Measurements from ENCODE around the gene POLR2J. TPM values are rescaled to one million over a fixed set of nuclear protein-coding genes. Genes with fewer than 3 reads are reported as not detected.
"Not testable (repeated sequence)": the region's sequence is repeated elsewhere in the genome, so short reads cannot be mapped to it uniquely, and the experiment has no call there.

POLR2J gene
- polyA plus RNA-seq, 1 donor (not counting 4 experiments of a cell fraction or from before 2014, with no cell fraction given), result 65.0 TPM

GRCh38 chr7:102512642-102513221 is 34.0 kb upstream of the POLR2J start:
- FAIRE-seq; H3K79me2 ChIP-seq (ENCODE audit: control insufficient read depth, insufficient read depth, low read length); H3K9me3 ChIP-seq (ENCODE audit: control insufficient read depth, low read depth, low read length); H4K20me1 ChIP-seq (ENCODE audit: control insufficient read depth, extremely low read depth, insufficient read depth, low read length); H3K4me2 ChIP-seq (ENCODE audit: control insufficient read depth, extremely low read depth, insufficient read depth, low read depth, low read length); H3K4me3 ChIP-seq (ENCODE audit: control insufficient read depth in 2 of 3, extremely low read depth in 1 of 3, insufficient read depth in 2 of 3, low read depth in 1 of 3, low read length in 3 of 3); DNase-seq (ENCODE audit: low read depth, low spot score); H3K36me3 ChIP-seq (ENCODE audit: control insufficient read depth in 2 of 2, extremely low read depth in 1 of 2, insufficient read depth in 2 of 2, low read length in 2 of 2); H3K27me3 ChIP-seq (ENCODE audit: control insufficient read depth, extremely low read depth, insufficient read depth, low read length); dilution Hi-C loops (cut with MboI; ENCODE audit: extremely low pct_ligation_motif_present, low sequenced_read_pairs); H3K9me1 ChIP-seq (ENCODE audit: control insufficient read depth, extremely low read depth, insufficient read depth, low read length); H3K4me1 ChIP-seq (ENCODE audit: control insufficient read depth, extremely low read depth, insufficient read depth, low read length); H3K27ac ChIP-seq (ENCODE audit: control insufficient read depth, insufficient read depth, low read length); H2AFZ ChIP-seq (ENCODE audit: control insufficient read depth, low read length); H3K9ac ChIP-seq (ENCODE audit: control insufficient read depth, extremely low read depth, insufficient read depth, low read length): not testable (repeated sequence)

GRCh38 chr7:102511860-102512522 is 33.3 kb upstream of the POLR2J start:
- dilution Hi-C loops (cut with MboI; ENCODE audit: extremely low pct_ligation_motif_present, low sequenced_read_pairs); H4K20me1 ChIP-seq (ENCODE audit: control insufficient read depth, extremely low read depth, insufficient read depth, low read length); H3K9me3 ChIP-seq (ENCODE audit: control insufficient read depth, low read depth, low read length); H3K27ac ChIP-seq (ENCODE audit: control insufficient read depth, insufficient read depth, low read length); H3K4me2 ChIP-seq (ENCODE audit: control insufficient read depth, extremely low read depth, insufficient read depth, low read depth, low read length); H3K36me3 ChIP-seq (ENCODE audit: control insufficient read depth in 2 of 2, extremely low read depth in 1 of 2, insufficient read depth in 2 of 2, low read length in 2 of 2); H3K4me1 ChIP-seq (ENCODE audit: control insufficient read depth, extremely low read depth, insufficient read depth, low read length); FAIRE-seq; DNase-seq (ENCODE audit: low read depth, low spot score); H3K79me2 ChIP-seq (ENCODE audit: control insufficient read depth, insufficient read depth, low read length); H3K27me3 ChIP-seq (ENCODE audit: control insufficient read depth, extremely low read depth, insufficient read depth, low read length); H3K9me1 ChIP-seq (ENCODE audit: control insufficient read depth, extremely low read depth, insufficient read depth, low read length); H3K9ac ChIP-seq (ENCODE audit: control insufficient read depth, extremely low read depth, insufficient read depth, low read length); H2AFZ ChIP-seq (ENCODE audit: control insufficient read depth, low read length); H3K4me3 ChIP-seq (ENCODE audit: control insufficient read depth in 2 of 3, extremely low read depth in 1 of 3, insufficient read depth in 2 of 3, low read depth in 1 of 3, low read length in 3 of 3): not testable (repeated sequence)

DNA sequence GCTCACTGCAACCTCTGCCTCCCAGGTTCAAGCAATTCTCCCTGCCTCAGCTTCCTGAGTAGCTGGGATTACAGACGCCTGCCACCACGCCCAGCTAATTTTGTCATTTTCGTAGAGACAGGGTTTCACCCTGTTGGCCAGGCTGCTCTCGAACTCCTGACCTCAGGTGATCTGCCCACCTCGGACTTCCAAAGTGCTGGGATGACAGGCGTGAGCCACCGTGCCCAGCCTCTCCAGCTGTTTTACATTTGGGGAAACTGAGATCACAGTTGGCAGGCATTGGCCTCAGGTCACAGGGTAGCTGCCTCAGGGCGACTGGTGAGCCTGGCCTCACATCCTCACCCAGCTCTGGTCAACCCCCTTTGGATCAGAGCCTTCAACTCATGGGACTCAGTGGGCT is 31.9 kb upstream of the POLR2J start:
- H3K9me3 ChIP-seq (ENCODE audit: control insufficient read depth, low read depth, low read length); H3K79me2 ChIP-seq (ENCODE audit: control insufficient read depth, insufficient read depth, low read length); H3K27me3 ChIP-seq (ENCODE audit: control insufficient read depth, extremely low read depth, insufficient read depth, low read length); H3K9ac ChIP-seq (ENCODE audit: control insufficient read depth, extremely low read depth, insufficient read depth, low read length); H3K4me2 ChIP-seq (ENCODE audit: control insufficient read depth, extremely low read depth, insufficient read depth, low read depth, low read length); H3K4me1 ChIP-seq (ENCODE audit: control insufficient read depth, extremely low read depth, insufficient read depth, low read length); DNase-seq (ENCODE audit: low read depth, low spot score); dilution Hi-C loops (cut with MboI; ENCODE audit: extremely low pct_ligation_motif_present, low sequenced_read_pairs); H4K20me1 ChIP-seq (ENCODE audit: control insufficient read depth, extremely low read depth, insufficient read depth, low read length); H3K27ac ChIP-seq (ENCODE audit: control insufficient read depth, insufficient read depth, low read length); H3K9me1 ChIP-seq (ENCODE audit: control insufficient read depth, extremely low read depth, insufficient read depth, low read length); H3K4me3 ChIP-seq (ENCODE audit: control insufficient read depth in 2 of 3, extremely low read depth in 1 of 3, insufficient read depth in 2 of 3, low read depth in 1 of 3, low read length in 3 of 3); FAIRE-seq; H3K36me3 ChIP-seq (ENCODE audit: control insufficient read depth in 2 of 2, extremely low read depth in 1 of 2, insufficient read depth in 2 of 2, low read length in 2 of 2); H2AFZ ChIP-seq (ENCODE audit: control insufficient read depth, low read length): not testable (repeated sequence)

GRCh38 chr7:102507410-102508088 is 28.8 kb upstream of the POLR2J start:
- H3K9ac ChIP-seq (ENCODE audit: control insufficient read depth, extremely low read depth, insufficient read depth, low read length); H3K36me3 ChIP-seq (ENCODE audit: control insufficient read depth in 2 of 2, extremely low read depth in 1 of 2, insufficient read depth in 2 of 2, low read length in 2 of 2); DNase-seq (ENCODE audit: low read depth, low spot score); H4K20me1 ChIP-seq (ENCODE audit: control insufficient read depth, extremely low read depth, insufficient read depth, low read length); H3K27ac ChIP-seq (ENCODE audit: control insufficient read depth, insufficient read depth, low read length); H3K9me1 ChIP-seq (ENCODE audit: control insufficient read depth, extremely low read depth, insufficient read depth, low read length); H3K4me2 ChIP-seq (ENCODE audit: control insufficient read depth, extremely low read depth, insufficient read depth, low read depth, low read length); H3K27me3 ChIP-seq (ENCODE audit: control insufficient read depth, extremely low read depth, insufficient read depth, low read length); dilution Hi-C loops (cut with MboI; ENCODE audit: extremely low pct_ligation_motif_present, low sequenced_read_pairs); H3K79me2 ChIP-seq (ENCODE audit: control insufficient read depth, insufficient read depth, low read length); H3K4me3 ChIP-seq (ENCODE audit: control insufficient read depth in 2 of 3, extremely low read depth in 1 of 3, insufficient read depth in 2 of 3, low read depth in 1 of 3, low read length in 3 of 3); FAIRE-seq; H2AFZ ChIP-seq (ENCODE audit: control insufficient read depth, low read length); H3K9me3 ChIP-seq (ENCODE audit: control insufficient read depth, low read depth, low read length); H3K4me1 ChIP-seq (ENCODE audit: control insufficient read depth, extremely low read depth, insufficient read depth, low read length): not testable (repeated sequence)
